NT2/D1 (cell line): ENCODE measurements around the gene TBC1D21.

Experiments used
- SUZ12 ChIP-seq: IDR thresholded peaks from 2 replicates; pipeline ENCODE4 v1.6.1; 2011; ENCODE audit not compliant: insufficient read length, insufficient read depth; ENCODE audit errors: extremely low read depth
- YY1 ChIP-seq: IDR thresholded peaks from 2 replicates; pipeline ENCODE4 v1.6.1; 2011; ENCODE audit not compliant: insufficient read length, insufficient read depth
- ZNF274 ChIP-seq: IDR thresholded peaks from 2 replicates; pipeline ENCODE4 v1.6.1; 2011; ENCODE audit warnings: mild to moderate bottlenecking, low read depth, low read length

- TF ChIP-seq ZNF274 (no peak), YY1 (no peak), SUZ12 (no peak)
Observed at GRCh38 chr15:73907035-73907408, 33.7 kb downstream of the TBC1D21 start.
